ENCODE measurements around the gene LOC128125822.

Gene LOC128125822

DNA sequence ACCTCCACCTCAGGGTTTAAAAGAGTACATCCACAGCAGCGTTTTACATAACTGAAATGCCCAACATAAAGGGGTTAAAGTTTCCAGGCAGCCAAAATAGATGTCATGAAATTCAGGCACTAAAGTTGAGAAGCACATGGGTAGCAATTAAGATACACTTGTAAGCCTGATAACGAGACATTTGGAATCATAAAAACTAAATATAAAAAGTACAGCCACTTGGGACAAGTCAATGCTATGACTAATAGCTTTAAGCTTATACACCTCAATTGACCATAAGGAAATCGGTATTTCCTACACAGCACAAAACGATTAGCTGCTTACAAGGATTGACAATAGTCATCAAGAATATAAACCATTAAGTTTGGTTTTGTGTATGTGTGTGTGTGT is 11.8 kb downstream of the LOC128125822 start:
- peaks cover 44% of the 10 kb centered on the region for H3K79me2 ChIP-seq (ENCODE audit: insufficient read depth, low read length)
- H4K20me1 ChIP-seq (ENCODE audit: insufficient read depth): peaks cover 19% of the 10 kb centered on the region; the same call in 1 of the 2 replicates
- TF ChIP-seq ZNF274 (IDR thresholded peaks at IDR 0.05; ENCODE audit: low read depth, low read length) (no peak), POLR2AphosphoS5 (IDR thresholded peaks at IDR 0.05; ENCODE audit: low read depth, low read length) (peak; percentile 19; the same call in 1 of the 2 replicates)
- no peak overlapping the region for H3K4me3 ChIP-seq (replicated peaks in 1 of 2; ENCODE audit: low read depth in 1 of 2, low read length in 2 of 2)
- ChIA-PET CTCF (interaction anchor here (1.8 kb wide), 1 partner anchor 14 kb away, joined by 6 read pairs; no protein-coding TSS in a partner anchor), POLR2A (interaction anchor here (0.6 kb wide), 1 partner anchor 11 kb away, joined by 3 read pairs; no protein-coding TSS in a partner anchor), RAD21 (ENCODE audit: low non-redundant PET in 1 of 2, low total read pairs in 2 of 2, uncharacterized antibody in 2 of 2, unreplicated experiment in 2 of 2) (interaction anchor here in 1 of 2 experiments (0.6 kb wide), 1 partner anchor 180 kb away, joined by 4 read pairs; no protein-coding TSS in a partner anchor)
- H2AFZ ChIP-seq (ENCODE audit: low read depth, low read length, poor library complexity, severe bottlenecking): no peak overlapping the region
- peaks cover 45 to 52% of the 10 kb centered on the region in 2 experiments for H3K36me3 ChIP-seq (ENCODE audit: control insufficient read depth in 1 of 2, insufficient read depth in 2 of 2, low read length in 2 of 2)
- DNase-seq (ENCODE audit: low read depth, low spot score) (no peak), ATAC-seq (no peak)
- no peak overlapping the region for H3K27ac ChIP-seq (ENCODE audit: low read depth, low read length)
- intact Hi-C loops (cut with micrococcal nuclease): no loop called here
- H3K9me2 ChIP-seq (ENCODE audit: insufficient read depth): no peaks in the 10 kb centered on the region
- no peak overlapping the region for H3K9ac ChIP-seq (ENCODE audit: low read length)
- no peaks in the 10 kb centered on the region for H3K4me1 ChIP-seq (ENCODE audit: control insufficient read depth in 1 of 2, insufficient read depth in 2 of 2, low read length in 2 of 2)
- no peak overlapping the region for H3K4me2 ChIP-seq (ENCODE audit: low read length)
- BruUV-seq (replicated peaks): no TSS peak
- H3K27me3 ChIP-seq (ENCODE audit: insufficient read depth, low read length): no peaks in the 10 kb centered on the region
- no peaks in the 10 kb centered on the region for H3K9me3 ChIP-seq (ENCODE audit: control insufficient read depth in 1 of 2, insufficient read depth in 1 of 2, low read depth in 1 of 2, low read length in 2 of 2)

DNA sequence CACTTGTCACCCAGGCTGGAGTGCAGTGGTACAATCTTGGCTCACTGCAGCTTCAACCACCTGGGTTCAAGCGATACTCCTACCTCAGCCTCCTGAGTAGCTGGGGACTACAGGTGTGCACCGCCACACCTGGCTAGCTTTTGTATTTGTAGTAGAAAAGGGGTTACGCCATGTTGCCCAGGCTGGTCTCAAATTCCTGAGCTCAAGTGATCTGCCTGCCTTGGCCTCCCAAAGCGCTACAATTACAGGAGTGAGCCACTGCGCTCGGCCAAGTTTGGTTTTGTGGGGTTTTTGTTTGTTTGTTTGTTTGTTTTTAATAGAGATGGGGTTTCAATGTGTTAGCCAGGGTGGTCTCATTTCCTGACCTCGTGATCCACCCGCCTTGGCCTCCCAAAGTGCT is 12.3 kb downstream of the LOC128125822 start:
- TF ChIP-seq EGR1 (IDR thresholded peaks at IDR 0.05; ENCODE audit: low read depth): no peak
- no peak for TF ChIP-seq FOSL1 (IDR thresholded peaks at IDR 0.05; ENCODE audit: low read depth)
- TF ChIP-seq POLR2AphosphoS5 (IDR thresholded peaks at IDR 0.05; ENCODE audit: low read depth, low read length): 0 out of 2 replicates have a peak, but pooled peaks have one; percentile 16
- CTCF ChIA-PET: interaction anchor here (1.8 kb wide), 1 partner anchor 14 kb away, joined by 6 read pairs; no protein-coding TSS in a partner anchor
- Histone ChIP-seq H3K9me2 (ENCODE audit: insufficient read depth) (no peaks in the 10 kb centered on the region), H3K79me2 (ENCODE audit: insufficient read depth, low read length) (peaks cover 40% of the 10 kb centered on the region), H3K4me2 (ENCODE audit: low read length) (no peak overlapping the region), H3K36me3 (ENCODE audit: control insufficient read depth in 1 of 2, insufficient read depth in 2 of 2, low read length in 2 of 2) (peaks cover 40 to 48% of the 10 kb centered on the region in 2 experiments), H3K4me1 (ENCODE audit: control insufficient read depth in 1 of 2, insufficient read depth in 2 of 2, low read length in 2 of 2) (no peaks in the 10 kb centered on the region), H2AFZ (ENCODE audit: low read depth, low read length, poor library complexity, severe bottlenecking) (no peak overlapping the region), H3K27ac (ENCODE audit: low read depth, low read length) (no peak overlapping the region), H3K9ac (ENCODE audit: low read length) (no peak overlapping the region), H4K20me1 (ENCODE audit: insufficient read depth) (peaks cover 15% of the 10 kb centered on the region; the same call in 1 of the 2 replicates), H3K27me3 (ENCODE audit: insufficient read depth, low read length) (no peaks in the 10 kb centered on the region), H3K4me3 (replicated peaks in 1 of 2; ENCODE audit: low read depth in 1 of 2, low read length in 2 of 2) (no peak overlapping the region), H3K9me3 (ENCODE audit: control insufficient read depth in 1 of 2, insufficient read depth in 1 of 2, low read depth in 1 of 2, low read length in 2 of 2) (no peaks in the 10 kb centered on the region)
- POLR2A ChIA-PET: interaction anchor here (0.6 kb wide), 1 partner anchor 11 kb away, joined by 3 read pairs; no protein-coding TSS in a partner anchor
- BruUV-seq (replicated peaks): no TSS peak
- intact Hi-C loops (cut with micrococcal nuclease): no loop called here
- ATAC-seq (no peak), DNase-seq (ENCODE audit: low read depth, low spot score) (no peak)
- RAD21 ChIA-PET (ENCODE audit: low non-redundant PET in 1 of 2, low total read pairs in 2 of 2, uncharacterized antibody in 2 of 2, unreplicated experiment in 2 of 2): no interaction called here

All from HCT116 (cell line).